HG02938 (cell line): ENCODE data around the gene MICAL2.
A peak's percentile ranks its signal among the peaks of the same experiment; 100 is the strongest.

Experiments used
- ATAC-seq: cut with Tn5 transposase; IDR thresholded peaks from one replicate; pipeline ENCODE4 v1.9.1; 2021; ENCODE audit warnings: mild to moderate bottlenecking, moderate library complexity; ENCODE audit not compliant: unreplicated experiment

The MICAL2 gene

DNA sequence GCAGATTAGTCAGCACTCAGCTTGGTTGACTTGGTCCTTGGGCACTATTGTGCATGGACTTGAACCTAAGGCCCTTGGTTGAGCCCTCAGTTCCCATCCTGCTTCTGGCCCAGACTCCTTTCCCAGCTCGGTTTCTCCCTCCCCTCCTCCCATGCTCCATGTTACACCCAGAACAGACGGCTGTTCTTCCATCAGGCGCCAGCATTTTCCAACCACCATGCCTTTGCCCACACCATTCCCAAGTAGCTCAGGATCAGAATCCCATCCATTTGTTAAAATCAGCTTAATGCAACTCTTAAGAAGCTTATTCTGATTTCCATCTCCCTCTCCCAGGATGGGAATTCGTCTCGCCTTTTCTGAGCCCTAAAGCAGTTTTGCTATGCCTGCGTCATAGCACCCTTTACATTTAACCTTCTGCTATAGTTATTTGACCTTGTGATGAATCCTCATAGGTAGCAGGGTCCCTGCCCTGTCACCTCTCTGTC lies 110.7 kb downstream of the MICAL2 start:
- ATAC-seq, result no peak

DNA sequence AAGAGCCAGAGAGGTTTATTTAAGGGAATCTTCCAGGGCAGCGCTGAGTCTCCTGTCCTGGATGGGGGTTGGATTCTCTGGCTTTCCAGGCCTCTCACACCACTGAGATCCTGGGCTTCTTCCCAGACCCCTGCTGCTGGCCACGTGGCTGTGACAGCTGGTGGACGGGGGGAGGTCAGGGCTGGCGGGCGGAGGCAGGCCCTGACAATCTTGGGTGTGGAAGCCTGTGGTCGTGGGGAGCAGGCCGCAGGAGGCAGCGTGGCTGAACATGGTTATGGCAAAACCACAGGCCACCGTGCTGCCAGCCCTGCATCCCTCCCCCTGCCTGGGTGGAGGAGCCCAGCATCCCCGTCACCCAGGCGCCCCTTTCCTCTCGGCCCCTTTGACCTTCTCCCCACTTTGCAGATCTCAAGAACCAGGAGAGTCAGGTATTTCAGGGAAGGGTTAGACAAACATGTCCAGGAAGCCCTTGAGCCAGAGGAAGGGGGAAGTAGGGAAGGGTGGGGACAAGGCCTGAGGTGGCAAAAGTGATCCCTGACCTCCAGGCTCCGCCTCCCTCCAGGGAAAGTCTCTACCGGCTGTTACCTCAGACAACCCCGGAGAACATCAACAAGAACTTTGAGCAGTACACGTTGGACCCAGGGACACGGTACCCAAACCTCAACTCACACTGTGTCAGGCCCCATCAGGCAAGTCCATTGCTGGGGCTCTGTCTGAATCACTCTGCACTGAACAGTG lies 111.8 kb downstream of the MICAL2 start:
- no peak for ATAC-seq

DNA sequence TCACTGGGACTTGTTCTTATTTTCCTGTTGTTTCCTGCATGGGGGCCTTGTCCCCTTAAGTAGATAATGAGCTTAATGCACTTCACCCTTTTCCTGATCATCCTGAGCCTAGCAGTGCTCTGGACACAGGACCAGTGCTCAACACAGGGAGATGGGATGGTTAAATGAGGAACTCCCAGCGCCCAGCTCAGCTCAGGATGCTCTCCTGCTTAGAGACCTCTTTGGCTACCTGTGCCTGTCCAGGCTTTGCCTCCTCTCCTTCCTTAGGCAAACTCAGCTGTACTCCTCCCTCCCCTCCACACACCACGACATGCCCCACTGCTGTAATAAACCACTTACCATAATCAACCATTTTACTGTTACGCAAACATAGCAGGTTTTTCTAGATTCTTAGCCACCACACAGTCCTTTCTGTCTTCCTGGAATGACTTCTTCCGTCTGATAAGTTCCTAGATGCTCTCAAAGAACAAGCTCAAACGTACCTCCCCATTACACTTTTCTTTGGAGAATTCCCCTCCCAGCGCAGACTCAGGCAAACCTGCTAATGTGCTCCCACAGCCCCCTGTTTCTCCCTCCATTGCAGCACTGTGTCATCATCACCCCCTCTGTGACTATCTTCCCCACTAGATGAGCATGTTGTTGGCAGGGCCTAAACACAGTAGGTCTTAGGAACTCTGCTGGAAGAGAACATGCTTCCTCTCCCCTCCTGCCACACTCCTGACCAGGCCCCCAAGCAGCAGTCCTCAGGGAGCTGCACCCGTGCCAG lies 113.6 kb downstream of the MICAL2 start:
- ATAC-seq, result peak; percentile 18

DNA sequence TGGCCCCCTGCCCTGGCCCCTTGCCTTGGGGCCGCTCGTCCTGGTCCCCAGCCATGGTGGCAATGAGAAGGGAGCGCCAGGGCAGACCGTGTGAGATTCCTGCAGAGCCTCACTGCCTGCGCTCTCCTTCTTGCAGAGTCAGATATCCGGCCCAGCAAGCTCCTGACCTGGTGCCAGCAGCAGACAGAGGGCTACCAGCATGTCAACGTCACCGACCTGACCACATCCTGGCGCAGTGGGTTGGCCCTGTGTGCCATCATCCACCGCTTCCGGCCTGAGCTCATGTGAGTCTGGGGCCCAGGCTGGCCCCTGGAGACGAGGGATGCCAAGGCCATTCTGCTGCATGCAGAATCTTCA lies 114.1 kb downstream of the MICAL2 start:
- ATAC-seq, result peak; percentile 85

DNA sequence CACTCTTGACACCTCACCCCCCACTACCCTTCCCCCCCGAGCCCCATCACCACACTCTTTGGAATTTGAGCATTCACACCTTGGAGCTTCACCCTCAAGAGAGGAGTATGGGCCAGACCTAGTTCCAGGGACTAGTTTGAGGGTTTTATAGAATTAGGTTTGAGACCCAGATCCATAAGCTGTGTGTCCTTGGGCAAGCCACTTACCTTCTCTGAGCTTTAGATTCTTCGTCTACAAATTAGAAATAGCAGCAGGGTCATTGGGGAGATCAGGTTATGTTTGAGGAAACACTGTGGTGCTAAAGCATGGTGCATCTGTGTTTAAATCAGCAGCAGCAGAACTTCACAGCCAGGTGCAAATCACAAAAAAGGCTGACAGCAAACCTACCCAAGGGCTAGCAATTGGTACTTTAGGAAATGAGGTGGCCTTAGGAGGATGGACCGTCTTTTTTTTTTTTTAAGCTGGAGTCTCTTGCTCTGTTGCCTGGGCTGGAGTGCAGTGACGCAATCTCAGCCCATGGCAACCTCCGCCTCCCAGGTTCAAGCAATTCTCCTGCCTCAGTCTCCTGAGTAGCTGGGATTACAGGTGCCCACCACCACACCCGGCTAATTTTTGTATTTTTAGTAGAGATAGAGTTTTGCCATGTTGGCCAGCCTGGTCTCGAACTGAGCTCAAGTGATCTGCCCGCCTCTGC lies 114.8 kb downstream of the MICAL2 start:
- ATAC-seq, result no peak

DNA sequence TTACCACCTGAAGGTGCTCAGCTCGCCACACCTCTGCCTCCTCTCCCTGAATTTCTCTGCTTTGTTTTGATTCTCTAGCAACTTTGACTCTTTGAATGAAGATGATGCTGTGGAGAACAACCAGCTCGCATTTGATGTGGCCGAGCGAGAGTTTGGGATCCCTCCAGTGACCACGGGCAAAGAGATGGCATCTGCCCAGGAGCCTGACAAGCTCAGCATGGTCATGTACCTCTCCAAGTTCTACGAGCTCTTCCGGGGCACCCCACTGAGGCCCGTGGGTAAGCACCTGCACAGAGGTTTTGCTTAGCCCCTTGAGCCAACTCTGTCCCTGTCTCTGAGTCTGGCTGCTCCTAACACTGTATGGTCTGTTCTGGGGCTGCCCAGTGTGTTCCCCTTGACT lies 115.7 kb downstream of the MICAL2 start:
- ATAC-seq, result no peak

DNA sequence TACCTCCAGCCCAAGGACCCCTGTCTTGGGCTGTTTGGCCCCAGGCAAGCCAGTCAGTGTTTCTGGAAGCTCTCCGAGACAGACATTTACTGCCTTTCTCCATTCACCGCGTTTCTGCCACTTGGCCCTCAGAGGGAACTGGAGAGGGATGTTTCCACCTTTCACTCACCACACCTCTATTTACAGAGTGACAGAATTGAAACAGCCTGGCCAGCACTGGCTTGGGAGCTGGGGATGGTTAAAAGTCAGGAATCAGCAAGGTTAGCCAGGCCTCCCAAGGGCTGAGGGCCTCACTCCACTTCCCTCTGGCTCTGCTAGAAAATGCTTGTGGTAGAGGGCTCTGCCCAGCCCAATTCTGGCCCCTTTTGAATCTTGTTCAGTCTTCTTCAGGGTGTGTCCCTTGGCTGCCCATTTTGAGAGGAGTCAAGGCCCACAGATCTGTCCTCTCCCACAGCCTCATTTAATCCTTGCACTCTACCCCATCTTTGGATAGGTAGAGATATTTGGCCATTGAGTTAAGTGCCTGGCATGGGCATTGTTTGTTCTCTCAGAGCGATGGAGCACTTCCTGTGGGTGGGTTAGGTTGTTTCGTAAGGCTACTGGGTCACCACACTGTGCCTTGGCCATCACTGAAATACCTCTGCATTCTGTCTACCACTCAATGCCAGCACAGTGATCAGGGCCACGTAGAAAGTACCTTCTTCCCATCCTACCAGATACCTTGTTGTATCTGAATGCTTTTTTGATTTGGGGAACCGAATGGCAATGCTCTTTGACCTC lies 119.2 kb downstream of the MICAL2 start:
- ATAC-seq, result no peak

DNA sequence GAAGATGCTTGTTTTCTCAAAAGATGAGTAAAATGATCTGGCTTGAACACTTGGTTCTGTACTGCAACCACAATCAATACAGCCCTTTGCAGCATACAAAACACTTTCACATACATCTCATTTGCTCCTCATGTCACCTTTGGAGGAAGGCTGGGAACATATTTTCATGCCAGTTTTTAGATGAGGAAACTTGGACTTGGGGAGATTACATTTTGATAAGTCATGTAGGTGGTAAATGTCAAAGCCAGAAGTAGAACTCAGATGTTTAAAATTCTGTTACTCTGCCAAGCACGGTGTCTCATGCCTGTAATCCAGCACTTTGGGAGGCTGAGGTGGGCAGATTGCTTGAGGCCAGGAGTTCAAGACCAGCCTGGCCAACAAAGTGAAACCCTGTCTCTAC lies 121.8 kb downstream of the MICAL2 start:
- no peak for ATAC-seq

DNA sequence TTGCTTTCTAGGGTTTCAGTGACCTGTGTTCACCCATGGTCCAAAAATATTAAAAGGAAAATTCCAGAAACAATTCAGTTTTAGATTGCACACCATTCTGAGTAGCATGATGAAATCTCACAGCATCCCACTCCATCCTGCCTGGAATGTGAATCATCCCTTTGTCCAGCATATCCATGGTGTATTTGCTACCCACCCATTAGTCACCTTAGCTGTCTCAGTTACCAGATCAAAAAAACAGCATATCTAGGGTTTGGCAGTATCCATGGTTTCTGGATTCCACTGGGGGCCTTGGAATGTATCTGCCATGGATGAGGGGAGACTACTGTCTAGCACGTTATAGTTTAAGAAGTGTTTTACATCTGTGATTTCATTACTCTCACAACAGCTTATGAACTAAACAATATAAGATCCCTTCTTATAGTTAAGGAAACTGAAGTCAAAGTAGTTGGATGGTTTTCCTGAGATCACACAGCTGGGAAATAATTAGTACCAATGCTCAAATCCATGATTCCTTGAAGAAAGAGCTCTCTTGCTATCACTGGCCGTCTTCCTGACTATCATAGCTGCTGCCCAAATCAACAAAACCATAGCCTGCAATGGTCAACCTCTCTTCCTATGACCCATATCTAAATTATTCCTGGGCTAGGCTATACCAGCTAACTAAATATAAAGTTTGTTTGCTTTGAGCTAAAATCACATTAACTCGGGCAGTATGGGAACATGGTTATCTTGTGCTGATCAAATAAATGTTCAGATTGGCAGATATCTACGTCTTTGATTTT lies 122.6 kb downstream of the MICAL2 start:
- no peak for ATAC-seq

DNA sequence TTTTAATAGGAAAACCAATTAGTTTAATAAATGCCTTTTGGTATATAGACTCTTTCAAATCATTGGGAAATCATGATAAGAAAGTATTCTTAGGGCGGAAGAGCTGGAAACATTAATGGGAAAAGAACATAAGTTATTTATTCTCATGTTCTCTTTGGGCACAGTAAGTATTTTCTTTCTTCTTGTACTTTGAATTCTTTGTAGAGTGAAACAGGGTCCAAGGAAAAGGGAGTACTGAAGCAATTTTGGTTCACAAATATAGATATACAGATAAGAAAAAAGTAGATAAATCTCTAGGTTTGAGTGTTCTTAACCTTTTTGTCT lies 123.2 kb downstream of the MICAL2 start:
- no peak for ATAC-seq

DNA sequence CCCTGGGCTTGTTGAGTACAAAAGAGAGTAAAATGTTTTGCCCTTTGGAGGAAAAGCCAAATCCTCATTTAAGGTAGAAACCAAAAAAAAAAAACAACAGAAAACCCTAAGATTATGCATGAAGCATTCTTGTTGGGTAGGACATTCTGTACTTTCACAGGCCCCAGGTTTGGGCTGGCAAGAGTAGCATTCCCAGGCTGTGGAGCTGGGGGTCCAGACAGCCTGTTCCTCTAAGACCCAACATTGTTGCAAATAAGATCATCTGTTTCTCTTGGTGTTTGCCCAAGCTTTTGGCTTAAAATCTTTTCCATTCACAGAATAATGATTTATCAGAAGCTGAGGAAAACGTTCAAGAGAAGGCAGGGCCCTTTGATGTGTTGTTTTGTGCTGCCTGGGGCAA lies 123.8 kb downstream of the MICAL2 start:
- ATAC-seq, result no peak

DNA sequence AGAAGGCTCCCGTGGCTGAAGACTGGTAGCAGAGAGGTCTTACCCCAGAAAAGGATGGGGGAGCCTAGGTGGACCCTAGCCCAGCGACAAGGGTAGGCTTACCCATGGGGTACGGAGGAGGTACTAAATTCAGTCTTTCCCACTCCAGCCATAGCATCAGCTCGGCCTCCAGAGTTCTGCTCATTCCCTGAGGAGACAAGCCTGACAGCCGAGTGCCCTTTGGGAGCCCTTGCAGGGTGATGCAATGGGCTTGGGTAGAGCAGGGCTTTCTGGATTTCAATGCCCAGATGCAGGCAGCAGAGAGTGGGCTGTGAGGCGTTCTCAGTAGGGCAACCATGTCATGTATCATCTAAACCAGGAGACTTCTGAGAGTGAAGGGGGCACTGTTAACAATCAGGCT lies 124.7 kb downstream of the MICAL2 start:
- ATAC-seq, result no peak

DNA sequence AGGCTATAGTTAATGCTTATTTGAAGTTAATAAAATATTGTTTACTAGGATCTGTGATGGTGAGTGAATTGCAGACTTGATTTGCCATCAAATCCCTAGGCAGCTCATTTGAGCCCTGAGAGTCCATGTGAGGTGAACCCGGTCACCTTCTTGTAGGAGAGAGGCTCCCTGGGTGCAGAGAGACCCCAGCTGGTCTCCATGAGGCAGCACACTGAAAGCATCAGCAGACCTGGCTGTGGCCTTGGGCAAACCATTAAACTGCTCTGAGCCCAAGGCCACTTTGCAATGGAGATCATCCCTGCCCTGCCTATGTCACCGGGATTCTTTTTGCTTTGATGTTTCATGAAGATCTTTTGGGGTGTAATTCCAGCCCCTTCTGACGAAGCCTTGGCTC lies 125.2 kb downstream of the MICAL2 start:
- ATAC-seq, result no peak

DNA sequence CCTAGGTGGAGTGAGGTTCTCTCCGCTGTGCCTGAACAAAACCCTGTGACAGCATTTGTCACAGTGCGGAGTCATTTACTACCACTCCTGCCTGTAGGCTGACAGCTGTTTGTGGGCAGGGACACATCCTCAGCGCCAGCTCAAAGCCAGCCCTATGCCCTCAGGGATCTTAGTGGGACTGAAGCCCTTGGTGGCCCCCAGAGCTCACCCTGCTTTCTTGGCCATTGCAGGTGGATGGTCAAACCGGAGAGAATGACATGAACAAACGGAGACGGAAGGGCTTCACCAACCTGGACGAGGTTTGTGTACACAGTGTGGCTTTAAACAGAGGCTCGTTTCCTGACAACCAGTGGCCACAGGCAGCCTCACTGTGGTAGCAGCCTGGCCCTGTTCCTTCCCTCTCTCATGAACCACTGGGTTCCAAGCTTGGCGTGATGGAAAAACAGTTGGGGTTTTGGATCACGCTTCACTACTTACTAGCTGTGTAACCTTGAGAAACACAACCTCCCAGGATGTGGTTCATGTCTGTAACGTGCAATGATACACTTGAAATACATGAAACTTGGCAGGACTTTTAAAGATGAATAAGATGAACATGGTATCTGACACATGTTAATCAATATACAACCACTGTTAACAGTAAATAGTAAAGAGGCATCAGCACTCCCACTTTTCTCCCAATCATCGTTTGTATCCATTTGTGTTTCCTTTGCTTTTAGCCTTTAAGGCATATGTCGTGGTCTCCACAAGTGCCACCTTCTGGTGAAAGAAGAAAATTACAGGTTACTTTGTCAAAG lies 125.8 kb downstream of the MICAL2 start:
- ATAC-seq, result peak; percentile 82

DNA sequence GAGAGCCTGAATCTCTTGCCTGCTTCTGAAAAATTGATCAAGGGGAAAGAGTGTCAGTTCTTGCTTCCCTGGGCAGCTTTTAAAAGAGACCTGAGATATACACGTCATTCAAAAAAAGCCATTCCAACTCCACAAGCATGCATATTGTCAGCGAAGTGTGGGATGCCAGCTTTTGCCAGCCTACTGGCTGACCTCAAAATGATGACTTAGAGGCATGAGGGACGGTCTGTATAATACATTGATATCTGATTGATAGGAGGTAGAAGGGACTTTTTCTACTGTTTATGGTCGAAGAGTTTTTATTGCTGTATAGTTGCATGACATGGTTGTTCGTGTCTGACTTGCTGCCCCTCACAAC lies 126.3 kb downstream of the MICAL2 start:
- ATAC-seq, result no peak

DNA sequence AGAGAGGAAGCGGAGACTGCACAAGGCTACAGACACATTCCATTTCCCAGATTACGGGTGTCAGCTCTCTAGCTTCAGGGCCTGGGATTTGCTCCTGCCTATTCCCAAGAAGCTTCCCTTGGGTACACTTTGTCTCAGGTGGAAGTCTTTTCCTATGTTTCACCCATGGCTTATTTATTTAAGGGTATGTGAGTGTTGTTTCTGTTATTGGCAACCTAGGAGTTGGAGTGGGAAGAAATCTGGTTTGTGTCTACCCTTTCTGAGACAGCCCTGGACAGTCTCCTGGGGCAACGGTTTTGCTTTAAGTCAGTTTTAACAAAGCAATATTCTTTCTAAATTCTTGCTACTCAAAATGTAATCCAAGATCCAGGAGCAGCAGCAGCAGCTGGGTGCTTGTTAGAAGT lies 127.0 kb downstream of the MICAL2 start:
- no peak for ATAC-seq

DNA sequence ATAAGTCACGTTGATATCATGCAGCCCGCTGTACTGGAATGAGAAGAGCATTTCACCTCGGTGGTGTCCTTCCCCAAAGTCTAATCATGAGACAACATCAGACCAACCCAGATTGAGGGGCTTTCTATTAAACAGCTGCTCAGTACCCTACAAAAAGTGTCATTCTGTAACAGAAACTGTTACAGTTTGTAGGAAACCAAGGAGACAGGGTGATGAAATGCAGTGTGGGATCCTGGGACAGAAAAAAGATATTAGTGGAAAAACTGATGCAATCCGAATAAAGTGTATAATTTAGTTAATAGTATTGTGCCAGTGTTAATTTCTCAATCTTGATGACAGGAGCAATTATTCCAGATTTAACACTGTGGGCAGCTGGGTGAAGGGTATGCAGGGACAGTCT lies 128.0 kb downstream of the MICAL2 start:
- ATAC-seq, result no peak

DNA sequence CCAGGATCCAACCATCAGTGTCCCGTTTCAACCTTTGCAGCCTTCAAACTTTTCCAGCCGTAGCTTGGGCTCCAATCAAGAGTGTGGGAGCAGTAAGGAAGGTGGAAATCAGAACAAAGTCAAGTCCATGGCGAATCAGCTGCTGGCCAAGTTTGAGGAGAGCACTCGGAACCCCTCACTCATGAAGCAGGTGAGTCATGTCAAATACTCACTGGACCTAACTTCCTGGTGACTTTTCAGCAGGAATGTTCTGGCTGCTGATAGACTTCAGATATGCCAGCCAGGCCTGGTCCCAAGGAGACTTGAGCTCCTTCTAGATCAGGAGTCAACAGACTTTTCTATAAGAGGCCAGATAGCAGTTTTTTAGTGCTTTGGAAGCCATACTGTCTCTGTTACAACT lies 129.0 kb downstream of the MICAL2 start:
- no peak for ATAC-seq

DNA sequence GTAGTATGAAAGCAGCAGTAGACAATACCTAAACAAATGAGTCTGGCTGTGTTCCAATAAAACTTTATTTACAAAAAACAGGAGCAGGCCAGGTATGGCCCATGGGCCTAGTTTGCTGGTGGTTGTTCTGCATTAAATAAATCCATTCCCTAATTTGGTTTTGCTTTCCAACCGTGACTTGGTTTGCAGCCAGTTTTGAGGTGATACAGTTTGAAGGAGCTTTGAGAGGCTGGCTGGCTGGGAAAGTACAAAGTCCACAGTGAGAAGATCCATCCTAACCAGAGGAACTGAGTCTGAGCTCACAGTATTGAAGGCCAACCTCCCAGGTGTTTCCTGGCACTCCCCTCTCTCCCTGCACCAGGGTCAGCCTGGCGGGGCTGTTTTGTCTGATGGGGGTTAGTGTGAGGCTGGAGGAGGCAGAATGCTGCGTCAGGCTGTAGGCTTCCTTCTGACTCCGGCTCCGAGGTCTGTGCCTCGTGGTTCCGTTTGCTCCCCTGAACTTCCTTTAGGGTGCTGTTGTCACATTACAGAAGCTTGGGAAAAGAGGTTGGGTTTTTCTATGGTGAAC lies 129.5 kb downstream of the MICAL2 start:
- ATAC-seq, result no peak
